HG03139 (cell line): ENCODE measurements around the gene SIX1.
A peak's percentile ranks its signal among the peaks of the same experiment; 100 is the strongest.

Source experiments
- ATAC-seq: cut with Tn5 transposase; IDR thresholded peaks from one replicate; pipeline ENCODE4 v1.9.1; 2021; ENCODE audit not compliant: unreplicated experiment

SIX1 gene

DNA sequence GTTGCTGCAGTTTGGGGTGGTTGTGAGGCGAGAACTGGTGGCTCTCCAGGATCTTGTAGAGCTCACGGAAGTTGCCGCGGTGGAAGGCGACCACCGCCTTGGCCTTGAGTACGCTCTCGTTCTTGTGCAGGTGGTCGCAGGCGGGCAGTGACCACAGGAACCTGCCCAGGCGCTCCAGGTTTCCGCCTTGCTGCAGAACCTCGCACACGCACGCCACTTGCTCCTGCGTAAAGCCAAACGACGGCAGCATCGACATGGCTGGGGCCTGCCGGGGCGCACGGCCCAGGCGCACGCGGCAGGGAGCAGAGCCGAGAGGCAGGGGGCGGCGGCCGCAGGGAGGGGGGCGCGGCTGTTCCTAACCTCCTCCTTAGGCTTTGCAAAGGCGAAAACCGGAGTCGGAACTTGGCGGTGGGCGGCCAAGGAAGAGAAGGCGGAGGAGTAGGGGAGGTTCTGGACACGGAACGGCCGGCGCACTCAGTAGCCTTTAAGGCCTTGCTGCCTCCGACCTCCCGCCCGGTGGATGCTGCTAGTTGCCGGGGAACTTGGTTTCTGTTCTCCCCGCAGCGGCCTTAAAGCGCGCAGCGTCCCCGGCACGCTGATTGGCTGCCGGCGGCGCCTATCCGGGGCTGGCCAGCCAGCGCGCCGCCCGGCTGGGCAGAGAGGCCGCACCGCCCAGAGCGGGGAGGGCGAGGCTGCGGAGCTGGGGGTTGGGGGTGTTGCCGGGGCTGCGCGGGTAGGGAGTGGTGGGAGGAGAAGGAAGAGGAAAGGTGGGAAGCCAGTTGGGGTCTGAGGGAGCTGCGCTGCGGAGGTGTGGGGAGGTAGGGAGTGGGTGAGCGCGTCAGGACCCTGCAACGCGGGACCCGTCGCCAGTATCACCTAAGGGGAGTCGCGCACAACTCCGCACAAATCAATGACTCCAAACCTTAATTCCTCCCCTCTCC is at the start of gene SIX1:
SIX1 (minus strand) TSS at position 544 of the 941 bp plus-strand sequence; CDS start at position 256, 288 bp downstream.
- peak; percentile 54 for ATAC-seq

GRCh38 chr14:60695327-60695726 is 46.0 kb upstream of the SIX1 start:
- ATAC-seq: no peak

- no peak for ATAC-seq
These were observed 42.3 kb upstream of the SIX1 start for GRCh38 chr14:60691383-60692113.

DNA sequence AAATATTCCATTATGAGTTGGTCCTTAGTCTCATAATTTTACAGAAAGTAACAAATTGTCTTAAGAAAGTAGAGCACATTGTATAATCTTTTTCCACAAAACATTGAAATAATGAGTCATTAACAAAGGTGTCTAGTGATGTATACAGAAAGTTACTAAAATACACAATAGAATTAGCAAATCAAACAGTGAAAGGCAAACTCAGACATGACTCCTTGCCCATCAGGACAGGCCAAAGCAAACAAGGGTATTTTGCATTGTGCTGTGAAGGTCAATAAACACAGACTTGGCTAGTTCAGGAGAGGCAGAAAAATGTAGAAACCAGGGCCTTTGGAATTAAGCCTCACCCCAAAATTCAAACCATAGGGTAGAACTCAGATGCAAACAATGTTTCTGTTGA is 37.6 kb upstream of the SIX1 start:
- ATAC-seq: no peak

DNA sequence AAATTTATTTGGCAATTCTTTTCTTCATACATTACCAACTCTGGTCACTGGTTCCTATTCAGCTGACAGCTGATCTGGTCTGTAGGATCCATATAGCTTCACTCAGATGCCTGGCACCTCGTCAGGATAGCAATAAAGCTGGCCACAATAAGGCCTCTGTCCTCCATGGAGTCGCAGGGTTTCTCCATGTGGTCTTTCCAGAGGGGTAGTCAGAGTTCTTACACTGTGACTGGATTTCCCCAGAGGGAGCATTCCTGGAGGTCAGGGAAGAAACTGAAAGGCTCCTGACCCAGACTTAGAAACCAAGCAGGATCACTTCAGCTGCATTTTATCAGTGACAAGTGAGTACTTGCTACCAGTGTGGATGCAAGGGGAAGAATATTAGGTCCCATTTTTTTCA is 34.9 kb upstream of the SIX1 start:
- ATAC-seq: no peak

- no peak for ATAC-seq
These were observed 32.0 kb upstream of the SIX1 start for GRCh38 chr14:60681271-60681670.

- ATAC-seq: no peak
These were observed 31.2 kb upstream of the SIX1 start for GRCh38 chr14:60680511-60680910.

GRCh38 chr14:60679566-60680258 is 30.4 kb upstream of the SIX1 start:
- no peak for ATAC-seq

DNA sequence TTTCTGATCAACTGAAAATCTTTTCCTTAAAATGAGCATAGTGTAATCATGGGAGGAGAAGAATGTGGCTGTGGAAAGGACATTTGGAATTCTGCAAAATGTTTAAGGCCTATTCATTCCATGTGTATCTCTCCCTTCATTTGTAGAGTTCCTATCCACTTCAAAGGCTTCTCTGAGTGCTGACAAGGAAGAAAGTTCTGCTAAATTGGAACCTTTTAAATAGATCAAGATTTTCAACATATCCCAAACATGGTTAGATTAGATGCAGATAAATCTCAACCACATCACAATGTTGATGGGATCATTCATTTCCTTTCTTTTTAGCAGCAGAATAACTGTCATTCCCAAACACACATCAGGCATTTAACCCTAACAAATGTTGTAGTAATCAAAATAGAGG is 28.4 kb upstream of the SIX1 start:
- ATAC-seq: no peak

DNA sequence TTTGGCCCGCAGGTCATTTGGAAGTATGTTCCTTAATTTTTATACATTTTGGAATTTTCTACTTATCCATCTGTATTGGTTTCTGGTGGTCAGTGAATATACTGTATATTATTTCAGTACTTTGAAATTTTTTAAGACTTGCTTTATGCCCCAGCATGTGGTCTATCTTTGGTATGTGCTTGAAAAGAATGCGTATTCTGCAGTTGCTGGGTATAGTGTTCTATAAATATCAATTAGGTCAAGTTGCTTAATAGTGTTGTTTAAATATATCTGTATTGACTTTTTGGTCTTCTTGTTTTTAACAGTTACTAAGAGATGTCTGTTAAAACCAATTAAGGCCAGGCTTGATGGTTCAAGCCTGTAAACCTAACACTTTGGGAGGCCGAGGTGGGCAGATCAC is 21.7 kb upstream of the SIX1 start:
- no peak for ATAC-seq

- ATAC-seq: no peak
These were observed 19.3 kb upstream of the SIX1 start for GRCh38 chr14:60668431-60669112.

DNA sequence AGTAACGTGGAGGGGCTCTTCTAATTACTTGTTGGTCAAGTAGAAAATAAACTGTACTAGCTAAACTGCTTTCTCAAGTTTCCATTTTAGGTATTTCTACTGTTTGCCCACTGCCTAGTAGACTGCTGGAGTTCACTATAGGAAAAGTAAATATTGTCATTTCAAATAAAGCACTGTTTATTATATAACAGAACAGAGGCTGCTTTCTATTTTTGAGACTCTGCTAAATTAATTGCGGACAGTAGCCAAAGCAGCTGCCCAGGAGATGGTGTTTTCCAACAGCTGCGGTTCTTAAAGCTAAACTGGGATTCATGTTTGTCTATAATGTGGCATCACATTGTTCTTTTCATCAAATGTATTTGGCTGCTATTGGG is 15.9 kb upstream of the SIX1 start:
- ATAC-seq: no peak

GRCh38 chr14:60662982-60663381 is 13.7 kb upstream of the SIX1 start:
- ATAC-seq: no peak

- no peak for ATAC-seq
These were observed 12.4 kb upstream of the SIX1 start for GRCh38 chr14:60661721-60662120.

- no peak for ATAC-seq
These were observed 9.8 kb upstream of the SIX1 start for GRCh38 chr14:60658909-60659585.

DNA sequence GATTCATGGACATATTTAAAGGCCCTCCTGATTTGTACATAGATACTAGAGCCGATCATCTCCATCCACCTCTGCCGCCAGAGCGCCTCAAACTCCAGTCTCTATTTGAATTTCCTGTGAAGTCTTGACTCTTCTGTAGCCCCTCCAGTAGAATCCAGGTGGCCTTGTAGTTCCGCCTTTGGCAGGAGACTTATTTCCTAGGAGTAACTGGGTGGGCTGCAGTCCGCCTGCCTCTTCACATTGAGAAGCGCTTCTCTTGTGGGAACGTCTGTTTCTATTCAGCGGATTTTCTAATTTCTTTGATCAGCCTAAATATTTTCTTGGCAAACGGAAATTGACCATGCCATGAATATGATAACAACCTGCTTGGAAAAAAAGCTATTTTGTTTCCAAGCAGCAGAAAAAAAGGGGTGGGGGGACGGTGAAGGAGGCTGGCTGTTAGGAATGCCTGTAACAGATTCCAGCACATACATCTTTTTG is 9.0 kb upstream of the SIX1 start:
- ATAC-seq: no peak

DNA sequence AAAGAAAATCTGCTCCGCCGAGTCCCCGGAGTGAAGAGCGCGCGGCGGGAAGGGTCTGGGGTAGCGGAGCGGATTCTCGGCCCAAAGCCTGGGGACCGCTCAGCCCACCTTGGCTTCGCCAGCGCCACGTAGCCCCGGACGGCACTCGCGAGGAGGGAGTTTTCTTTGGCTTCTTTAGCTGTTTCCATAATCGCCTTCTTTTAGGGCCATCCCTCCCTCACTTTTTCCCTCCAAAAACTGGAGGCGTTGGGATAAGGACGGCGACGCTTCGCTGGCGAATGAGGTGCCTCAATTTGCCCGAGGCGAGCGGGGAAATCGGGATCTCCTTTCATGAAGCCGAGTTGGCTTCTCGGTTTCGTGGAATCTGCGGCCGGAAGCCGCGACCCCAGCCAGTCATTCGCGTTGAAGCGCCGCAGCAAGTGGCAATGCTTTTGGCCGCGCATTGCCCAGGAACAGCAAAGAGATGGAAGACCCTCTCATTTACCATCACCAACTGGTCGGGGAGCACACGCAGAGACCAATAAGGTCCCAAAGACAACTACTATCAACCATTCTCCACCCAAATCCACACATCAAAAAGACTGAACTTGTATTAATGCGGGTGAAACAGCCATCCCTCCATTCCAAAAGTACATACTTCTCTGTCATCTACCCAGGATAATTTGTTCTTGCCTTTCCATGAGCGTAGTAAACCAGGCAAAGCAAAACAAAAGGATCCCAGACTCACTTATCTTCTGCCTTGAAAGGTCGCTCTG is 8.4 kb upstream of the SIX1 start:
- ATAC-seq: no peak

GRCh38 chr14:60656686-60657455 is 7.6 kb upstream of the SIX1 start:
- ATAC-seq: peak; percentile 86
